NK-92 treated with Interleukin-12 subunit alpha and Interleukin-12 subunit beta, amount 100 ng/mL, for 24 hours (cell line): ENCODE measurements around the gene BANP.
"Not testable (repeated sequence)": the region's sequence is repeated elsewhere in the genome, so short reads cannot be mapped to it uniquely, and the experiment has no call there.

Source experiments
- DNase-seq: peaks from one replicate; lab custom pipeline; 2025; lab: John Stamatoyannopoulos, UW

Gene BANP

GRCh38 chr16:88030961-88031360 lies 79.7 kb downstream of the BANP start:
- DNase-seq, result not testable (repeated sequence)

- not testable (repeated sequence) for DNase-seq
These were observed 81.9 kb downstream of the BANP start for GRCh38 chr16:88033003-88033740.

GRCh38 chr16:88034770-88035169 lies 83.5 kb downstream of the BANP start:
- no peak for DNase-seq

- no peak for DNase-seq
These were observed 84.1 kb downstream of the BANP start for GRCh38 chr16:88035292-88035691.

- DNase-seq, result not testable (repeated sequence)
These were observed 84.8 kb downstream of the BANP start for GRCh38 chr16:88035884-88036639.

GRCh38 chr16:88036640-88036996 lies 85.4 kb downstream of the BANP start:
- DNase-seq, result not testable (repeated sequence)

- DNase-seq, result not testable (repeated sequence)
These were observed 86.1 kb downstream of the BANP start for GRCh38 chr16:88037359-88037758.

GRCh38 chr16:88037876-88038525 lies 86.8 kb downstream of the BANP start:
- not testable (repeated sequence) for DNase-seq

- not testable (repeated sequence) for DNase-seq
These were observed 87.3 kb downstream of the BANP start for GRCh38 chr16:88038526-88038908.

- no peak for DNase-seq
These were observed 88.4 kb downstream of the BANP start for GRCh38 chr16:88039591-88039990.

GRCh38 chr16:88040196-88040876 lies 89.1 kb downstream of the BANP start:
- DNase-seq, result not testable (repeated sequence)

GRCh38 chr16:88040877-88041244 lies 89.6 kb downstream of the BANP start:
- DNase-seq, result not testable (repeated sequence)

GRCh38 chr16:88041506-88041905 lies 90.3 kb downstream of the BANP start:
- not testable (repeated sequence) for DNase-seq

GRCh38 chr16:88041986-88042562 lies 90.8 kb downstream of the BANP start:
- DNase-seq, result not testable (repeated sequence)

GRCh38 chr16:88043208-88043910 lies 92.1 kb downstream of the BANP start:
- not testable (repeated sequence) for DNase-seq

GRCh38 chr16:88044121-88044581 lies 92.9 kb downstream of the BANP start:
- not testable (repeated sequence) for DNase-seq

GRCh38 chr16:88045361-88045760 lies 94.1 kb downstream of the BANP start:
- DNase-seq, result not testable (repeated sequence)

- no peak for DNase-seq
These were observed 94.6 kb downstream of the BANP start for GRCh38 chr16:88045820-88046303.

- DNase-seq, result no peak
These were observed 96.2 kb downstream of the BANP start for GRCh38 chr16:88047462-88047861.

GRCh38 chr16:88048985-88049384 lies 97.8 kb downstream of the BANP start:
- no peak for DNase-seq
